Erythroblast (primary cell): ENCODE results near the gene WFDC1.

Experiments used
- GATA1 ChIP-seq: IDR thresholded peaks from 2 replicates; pipeline ENCODE4 v1.6.1; 2011; ENCODE audit warnings: low read depth, mild to moderate bottlenecking, control low read depth, low read length, moderate library complexity
- POLR2A ChIP-seq: IDR thresholded peaks from 2 replicates; pipeline ENCODE4 v1.6.1; 2011; ENCODE audit warnings: mild to moderate bottlenecking, low read length

- TF ChIP-seq POLR2A (no peak), GATA1 (no peak)
Observed at GRCh38 chr16:84282533-84282932, 12.1 kb upstream of the WFDC1 start.
